SHP77 (cell line): ENCODE data around the gene ARHGAP15.

Source experiments
- DNase-seq, 2 experiments: peaks; one replicate each; lab custom pipeline; 2025; lab: John Stamatoyannopoulos, UW

Gene ARHGAP15

DNA sequence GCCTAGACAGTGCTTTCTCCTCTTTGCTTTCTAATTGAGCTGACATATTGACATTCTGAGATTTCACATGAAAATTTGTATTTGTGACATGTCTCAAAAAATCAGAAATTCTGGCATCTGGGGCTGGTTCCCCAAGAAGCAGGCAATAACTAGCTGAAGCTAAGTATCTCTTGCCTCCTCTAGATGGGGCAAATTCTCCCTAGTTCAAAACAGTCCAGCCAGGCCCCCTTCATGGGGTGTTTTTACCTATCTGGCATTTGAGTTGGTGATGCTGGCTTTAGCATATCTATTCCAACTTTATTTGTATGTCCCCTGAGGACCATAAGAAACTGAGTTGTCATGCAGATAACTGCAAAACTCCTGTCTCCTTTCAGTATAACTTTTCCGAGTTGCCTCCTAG, 39.9 kb downstream of the ARHGAP15 start:
- no peak for DNase-seq

- no peak for DNase-seq
Measured at GRCh38 chr2:143171817-143172216, 42.6 kb downstream of the ARHGAP15 start.

GRCh38 chr2:143175438-143175837, 46.2 kb downstream of the ARHGAP15 start:
- no peak for DNase-seq

GRCh38 chr2:143176606-143177005, 47.4 kb downstream of the ARHGAP15 start:
- no peak for DNase-seq

DNA sequence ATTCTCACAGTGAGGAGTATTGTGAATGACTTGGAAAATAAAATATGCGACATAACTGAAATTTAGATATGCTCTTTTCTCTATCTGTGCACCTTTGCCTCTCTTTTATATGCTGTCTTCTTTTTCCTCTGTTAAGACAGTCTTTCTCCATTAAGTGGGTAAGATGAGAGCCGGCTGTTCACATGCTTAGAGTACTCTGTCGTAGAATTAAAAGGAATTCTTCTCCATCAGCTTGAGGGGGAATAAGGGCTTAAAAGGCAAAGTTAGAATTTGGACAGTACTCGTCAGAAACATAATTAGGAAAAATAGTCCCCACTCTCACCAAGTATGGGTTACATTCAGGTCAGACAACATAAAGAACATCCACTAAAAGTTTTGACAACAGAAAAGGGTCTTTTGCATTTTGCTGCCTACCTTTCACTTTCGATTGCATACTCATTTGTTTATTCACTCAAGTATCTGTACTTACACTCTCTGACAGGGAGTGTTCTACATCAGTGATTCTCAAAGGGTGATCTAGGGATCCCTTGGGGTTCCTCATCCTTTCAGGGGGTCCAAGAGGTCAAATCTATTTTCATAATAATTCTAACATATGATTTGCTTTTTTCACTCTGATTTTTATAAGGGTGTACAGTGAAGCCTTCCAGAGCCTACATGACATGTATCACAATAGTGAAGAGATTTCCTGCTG, 48.0 kb downstream of the ARHGAP15 start:
- no peak for DNase-seq

DNA sequence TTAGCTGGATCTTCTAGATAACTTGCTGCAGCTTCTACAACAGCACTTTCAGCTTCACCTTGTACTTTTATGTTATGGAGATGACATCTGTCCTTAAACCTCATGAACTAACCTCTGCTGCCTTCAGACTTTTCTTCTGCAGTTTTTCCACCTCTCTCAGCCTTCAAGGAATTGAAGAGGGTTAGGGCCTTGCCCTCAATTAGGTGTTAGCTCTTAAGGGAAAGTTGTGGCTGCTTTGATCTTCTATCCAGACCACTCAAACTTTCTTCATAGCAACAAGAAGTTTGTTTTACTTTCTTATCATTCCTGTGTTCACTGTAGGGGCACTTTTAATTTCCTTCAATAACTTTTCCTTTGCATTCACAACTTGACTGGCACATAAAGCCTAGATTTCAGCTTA, 52.3 kb downstream of the ARHGAP15 start:
- no peak for DNase-seq

DNA sequence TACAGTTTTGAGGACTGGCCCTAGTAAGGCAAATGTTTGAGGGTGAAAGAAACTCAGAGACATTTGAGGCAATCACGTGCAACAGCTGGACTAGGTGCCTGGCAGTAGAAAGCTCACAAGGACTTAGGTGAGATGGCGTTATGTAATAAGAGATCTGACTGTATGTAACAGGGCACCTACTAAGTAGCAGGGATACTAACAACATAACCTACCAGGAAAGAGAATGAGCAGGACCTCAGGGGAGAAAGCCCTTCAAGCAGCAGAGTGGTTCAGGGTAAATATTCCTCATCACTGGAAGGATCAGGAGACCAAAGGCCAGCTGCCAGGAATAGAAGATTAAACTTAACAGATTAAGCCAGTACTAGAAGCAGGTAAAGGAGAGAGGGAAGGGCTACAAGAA, 53.4 kb downstream of the ARHGAP15 start:
- no peak for DNase-seq

GRCh38 chr2:143183804-143184463, 54.7 kb downstream of the ARHGAP15 start:
- no peak for DNase-seq

- no peak for DNase-seq
Measured at GRCh38 chr2:143186876-143187275, 57.7 kb downstream of the ARHGAP15 start.

GRCh38 chr2:143190431-143190830, 61.2 kb downstream of the ARHGAP15 start:
- no peak for DNase-seq

DNA sequence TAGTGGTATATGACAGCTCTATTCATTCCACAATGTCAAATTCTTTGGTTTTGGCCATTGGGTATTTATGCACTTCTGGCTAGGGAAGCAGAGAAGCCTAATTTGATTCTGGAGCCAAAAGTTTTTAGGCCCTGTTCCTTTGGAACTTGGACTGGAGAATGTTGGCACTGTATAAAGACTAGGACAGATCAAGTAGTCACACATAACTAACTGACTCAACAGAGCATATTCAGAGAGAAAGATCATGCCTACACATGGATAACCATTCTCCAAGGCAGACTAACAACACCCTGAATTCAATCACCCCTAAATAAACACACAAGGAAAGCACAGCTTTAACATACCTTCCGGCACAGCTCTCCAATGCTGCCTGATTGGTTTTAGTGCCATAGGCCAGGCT, 62.9 kb downstream of the ARHGAP15 start:
- no peak for DNase-seq

DNA sequence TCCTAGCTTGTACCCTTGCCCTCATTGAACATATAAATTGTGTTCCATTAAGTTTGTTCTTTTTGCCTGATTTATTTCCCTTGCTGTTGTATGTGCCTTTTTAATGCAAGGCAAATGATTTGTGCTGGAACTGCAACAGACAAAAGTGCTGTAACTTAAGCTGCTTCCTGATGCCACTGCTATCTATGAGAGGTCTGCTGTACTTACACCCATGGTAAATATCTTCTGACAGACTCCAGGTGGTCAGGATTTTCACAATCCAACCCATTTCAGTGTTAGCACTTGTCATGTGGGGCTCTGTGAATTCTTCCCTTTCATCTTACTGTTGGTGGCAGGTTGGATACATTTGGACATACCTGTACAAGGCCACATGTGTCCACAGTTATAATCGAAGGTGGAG, 63.5 kb downstream of the ARHGAP15 start:
- no peak for DNase-seq

GRCh38 chr2:143193121-143193520, 63.9 kb downstream of the ARHGAP15 start:
- DNase-seq, result no peak

DNA sequence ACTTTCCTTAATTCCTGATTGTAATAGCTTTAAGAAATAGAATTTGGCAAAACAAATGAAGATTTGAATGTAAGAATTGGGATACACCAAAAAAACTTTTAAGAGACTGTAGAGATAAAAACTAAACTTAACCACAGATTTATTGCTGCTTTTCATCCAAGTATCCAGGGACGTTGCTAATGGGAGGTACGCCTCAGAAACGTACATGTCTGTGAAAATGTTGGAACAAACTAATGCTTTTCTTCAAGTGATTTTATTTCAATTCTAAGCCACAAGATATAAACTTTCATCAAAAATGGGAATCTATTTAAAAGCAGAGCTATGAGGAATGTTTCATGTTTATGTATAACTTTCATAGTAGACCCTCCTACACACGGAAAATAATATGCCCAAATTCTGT, 66.3 kb downstream of the ARHGAP15 start:
- no peak for DNase-seq

- DNase-seq, result no peak
Measured at GRCh38 chr2:143204062-143204461, 74.8 kb downstream of the ARHGAP15 start.

DNA sequence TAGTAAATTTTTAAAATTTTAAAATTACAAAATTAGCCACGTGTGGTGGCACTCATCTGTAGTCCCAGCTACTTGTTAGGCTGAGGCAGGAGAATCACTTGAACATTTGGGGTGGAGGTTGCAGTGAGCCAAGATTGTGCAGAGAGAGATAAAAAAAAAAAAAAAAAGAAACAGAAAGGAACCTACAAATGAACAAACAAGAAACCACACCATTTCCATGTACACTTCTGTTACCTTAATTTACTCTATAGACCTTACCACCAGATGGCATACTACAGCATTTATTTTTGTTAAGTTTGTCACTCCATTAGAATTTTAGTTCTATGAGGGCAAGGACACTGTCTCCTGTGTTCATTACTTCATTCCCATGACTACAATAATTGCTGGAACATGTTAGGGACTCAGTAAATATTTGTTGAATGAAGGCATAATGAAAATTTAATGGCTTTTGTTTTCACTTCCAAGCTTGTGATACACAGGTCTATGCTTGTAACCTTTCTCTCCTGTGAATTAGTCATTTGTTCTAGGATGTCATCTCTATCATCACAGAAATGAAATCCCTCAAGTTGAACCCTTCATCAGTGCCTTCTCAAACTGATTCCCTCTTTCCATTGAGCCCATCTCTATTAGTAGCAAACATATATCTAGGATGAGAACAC, 76.0 kb downstream of the ARHGAP15 start:
- DNase-seq, result no peak

- no peak for DNase-seq
Measured at GRCh38 chr2:143209570-143210445, 80.6 kb downstream of the ARHGAP15 start.

- DNase-seq, result no peak
Measured at GRCh38 chr2:143210446-143210819, 81.2 kb downstream of the ARHGAP15 start.

- DNase-seq, result no peak
Measured at GRCh38 chr2:143217512-143218115, 88.4 kb downstream of the ARHGAP15 start.

DNA sequence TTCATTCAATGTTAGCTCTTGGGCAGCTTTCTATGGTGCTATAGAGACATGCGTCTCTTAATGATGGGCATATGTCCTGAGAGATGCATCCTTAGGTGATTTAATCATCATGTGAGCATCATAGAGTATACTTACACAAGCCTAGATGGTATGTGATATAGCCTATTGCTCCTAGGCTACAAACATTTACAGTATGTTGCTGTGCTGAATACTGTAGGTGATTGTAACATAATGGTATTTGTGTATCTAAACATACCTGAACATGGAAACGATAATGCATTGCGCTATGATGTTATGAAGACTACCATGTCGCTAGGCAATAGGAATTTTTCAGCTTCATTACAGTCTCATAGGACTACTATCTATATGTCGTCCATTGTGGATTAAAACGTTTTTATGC, 89.4 kb downstream of the ARHGAP15 start:
- DNase-seq, result no peak

DNA sequence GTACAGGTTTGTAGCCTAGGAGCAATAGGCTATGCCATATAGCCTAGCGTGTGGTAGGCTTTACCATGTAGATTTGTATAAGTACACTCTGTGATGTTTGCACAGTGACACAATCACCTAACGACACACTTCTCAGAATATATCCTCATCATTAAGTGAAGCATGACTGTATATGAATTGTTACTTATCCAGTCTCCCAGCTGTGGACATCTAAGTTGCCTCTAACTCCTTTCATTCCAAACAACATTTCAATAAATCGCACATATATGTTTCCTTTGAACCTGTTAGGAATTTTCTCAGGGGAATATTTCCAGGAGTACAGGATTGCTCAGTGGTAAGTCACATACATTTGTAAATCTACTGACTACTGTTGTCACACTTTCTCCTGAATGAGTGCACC, 90.0 kb downstream of the ARHGAP15 start:
- no peak for DNase-seq

DNA sequence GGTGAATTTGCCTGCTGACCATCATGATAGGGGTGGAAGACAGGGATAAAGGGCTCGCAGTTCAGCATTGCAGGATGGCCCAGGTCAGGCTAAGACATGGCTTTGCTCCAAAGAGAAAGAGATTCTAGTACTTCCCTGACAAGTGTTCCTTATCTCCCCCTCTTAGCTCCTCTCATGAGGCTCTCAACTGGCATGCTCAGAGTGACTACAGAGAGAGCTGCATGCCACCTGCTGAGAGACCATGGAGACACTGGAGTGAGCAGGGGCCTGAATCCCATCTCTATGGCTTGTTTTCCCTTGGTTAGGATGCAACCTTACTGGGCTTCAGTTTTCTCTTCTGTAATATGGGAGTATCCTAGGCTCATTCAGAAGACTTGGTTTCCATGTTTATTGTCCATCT, 94.3 kb downstream of the ARHGAP15 start:
- DNase-seq, result no peak
